Fibroblast of skin of left biceps (primary cell): ENCODE data around the gene NUP43.
"Not testable (repeated sequence)": the region's sequence is repeated elsewhere in the genome, so short reads cannot be mapped to it uniquely, and the experiment has no call there.

Experiments used
- DNase-seq, 2 experiments: peaks; one replicate each; pipeline ENCODE4 v3.0.0-alpha.2; 2013; ENCODE audit warnings: low read depth in 2 of 2

Gene NUP43

DNA sequence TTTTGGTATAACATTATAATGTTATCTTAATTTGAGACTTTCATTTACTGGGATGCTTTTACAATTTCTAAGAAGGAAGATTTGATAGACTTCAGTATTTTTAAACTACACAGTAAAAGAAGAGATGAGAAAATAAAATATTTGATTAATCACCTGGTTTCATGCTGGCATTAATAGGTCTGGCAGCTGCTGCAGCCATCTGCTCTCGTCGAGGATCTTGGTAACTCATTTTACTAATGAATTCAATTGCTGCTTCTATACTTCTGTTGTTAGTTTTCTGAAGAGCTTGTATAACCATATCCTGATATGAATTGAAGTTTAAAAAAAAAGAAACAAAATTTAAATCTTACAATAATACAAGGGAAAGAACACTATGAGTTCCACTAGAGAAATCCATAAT, 51.4 kb downstream of the NUP43 start:
- no peak for DNase-seq

GRCh38 chr6:149691201-149691600, 55.1 kb downstream of the NUP43 start:
- no peak for DNase-seq

DNA sequence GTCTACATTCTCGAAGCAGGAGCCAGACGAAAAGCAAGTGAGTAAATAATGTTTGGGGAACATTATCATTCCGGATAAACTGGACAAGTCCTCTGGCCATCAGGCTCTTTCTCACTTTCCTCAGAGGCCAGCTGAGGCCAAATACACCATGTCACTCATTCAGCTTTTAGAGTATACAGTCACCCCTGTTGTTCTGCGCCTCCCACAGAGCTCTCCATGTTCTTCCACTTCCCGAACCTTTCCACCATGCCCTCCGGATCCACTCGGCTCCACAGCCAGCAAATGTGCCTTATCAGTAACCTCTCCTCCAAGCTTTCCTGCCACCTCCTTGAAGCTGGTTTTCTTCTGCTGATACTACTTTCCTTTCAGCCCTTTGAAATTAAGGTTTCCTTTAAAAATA, 60.1 kb downstream of the NUP43 start:
- DNase-seq = no peak

GRCh38 chr6:149683256-149683859, 63.0 kb downstream of the NUP43 start:
- DNase-seq = no peak

DNA sequence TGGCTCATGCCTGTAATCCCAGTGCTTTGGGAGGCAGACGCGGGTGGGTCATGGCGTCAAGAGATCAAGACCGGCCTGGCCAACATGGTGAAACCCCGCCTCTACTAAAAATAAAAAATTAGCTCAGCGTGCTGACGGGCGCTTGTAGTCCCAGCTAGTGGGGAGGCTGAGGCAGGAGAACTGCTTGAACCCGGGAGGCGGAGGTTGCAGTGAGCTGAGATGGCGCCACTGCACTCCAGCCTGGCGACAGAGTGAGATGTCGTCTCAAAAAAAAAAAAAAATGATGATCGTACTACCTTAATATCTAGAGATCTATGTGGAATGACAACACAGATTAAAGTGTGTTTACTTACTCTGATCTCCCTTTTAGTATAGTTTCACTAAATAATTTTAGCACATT, 64.5 kb downstream of the NUP43 start:
- not testable (repeated sequence) for DNase-seq

- DNase-seq = no peak
Observed at GRCh38 chr6:149681209-149681608, 65.1 kb downstream of the NUP43 start.

DNA sequence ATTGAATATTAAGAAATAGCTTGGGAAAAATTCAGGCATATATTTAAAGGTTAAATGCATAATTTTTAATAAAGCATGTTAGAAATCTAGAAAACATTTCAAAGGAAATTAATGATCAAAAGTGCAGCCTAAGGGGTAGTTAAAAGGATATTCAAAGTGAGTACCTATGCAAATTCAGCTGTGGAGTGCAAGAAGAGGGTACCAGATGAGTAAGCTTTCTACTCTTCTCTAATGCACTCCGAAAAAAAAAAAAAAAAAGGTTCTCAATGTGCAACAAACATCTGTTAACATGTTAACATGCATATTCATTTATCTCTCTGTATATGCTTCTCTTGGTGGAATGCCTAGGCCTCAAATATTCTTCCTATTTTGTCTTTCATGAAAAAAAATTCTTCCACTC, 65.8 kb downstream of the NUP43 start:
- no peak for DNase-seq
